IMR-90 (cell line): Measurements from ENCODE around the gene TRAF3. TPM values are rescaled to one million over a fixed set of nuclear protein-coding genes. Genes with fewer than 3 reads are reported as not detected.

Experiments
- ATAC-seq: fragments of 200-7000 bp; cut with Tn5 transposase; 2 replicates; pipeline ENCODE4 v1.9.1; 2020; ENCODE audit warnings: low read depth, mild to moderate bottlenecking, moderate library complexity
- BruUV-seq: library from RNA; stranded (reverse); fragments of 400-500 nt; replicated peaks from 2 replicates; lab custom pipeline; 2021; lab: Mats Ljungman, UMichigan
- CTCF ChIA-PET: fragments of 300-600 bp; formaldehyde crosslinking; extraction: SDS; loops from one replicate; lab custom pipeline; 2021; ENCODE audit warnings: antibody characterized with exemption; lab: Yijun Ruan, JAX
- POLR2A ChIA-PET: fragments of 300-600 bp; sonication (Branson Sonifier 250); formaldehyde crosslinking; loops from one replicate; lab custom pipeline; 2022; ENCODE audit warnings: antibody characterized with exemption; ENCODE audit not compliant: unreplicated experiment; lab: Charles Lee
- DNase-seq: peaks from one replicate; pipeline ENCODE4 v3.0.0; 2013
- H2AFZ ChIP-seq: replicated peaks from 2 replicates; pipeline ENCODE3; 2013; ENCODE audit warnings: low read length, mild to moderate bottlenecking; ENCODE audit not compliant: poor library complexity
- H2AK5ac ChIP-seq: 2 replicates; pipeline ENCODE4 v1.6.1; 2013; ENCODE audit warnings: low read depth, low read length, inconsistent platforms
- H2AK9ac ChIP-seq: replicated peaks from 2 replicates; pipeline ENCODE3; 2013; ENCODE audit warnings: mild to moderate bottlenecking, low read depth, low read length, moderate library complexity; ENCODE audit not compliant: poor library complexity
- H2BK120ac ChIP-seq: 2 replicates; pipeline ENCODE4 v1.6.1; 2013; ENCODE audit warnings: low read depth, low read length, inconsistent platforms
- H2BK15ac ChIP-seq: 3 replicates; pipeline ENCODE4 v1.6.1; 2013; ENCODE audit warnings: low read depth, low read length, inconsistent platforms
- H2BK20ac ChIP-seq: 2 replicates; pipeline ENCODE4 v1.6.1; 2013; ENCODE audit warnings: low read depth, mild to moderate bottlenecking, inconsistent platforms, low read length, moderate library complexity
- H2BK5ac ChIP-seq: 2 replicates; pipeline ENCODE4 v1.6.1; 2013; ENCODE audit warnings: mild to moderate bottlenecking, low read depth, low read length, inconsistent platforms; ENCODE audit not compliant: poor library complexity, severe bottlenecking
- H3K14ac ChIP-seq: replicated peaks from 2 replicates; pipeline ENCODE4 v1.6.1; 2013; ENCODE audit warnings: low read depth, low read length, inconsistent platforms
- H3K18ac ChIP-seq: 2 replicates; pipeline ENCODE4 v1.6.1; 2013; ENCODE audit warnings: low read depth, low read length, control low read depth
- H3K23ac ChIP-seq: 2 replicates; pipeline ENCODE4 v1.6.1; 2013; ENCODE audit warnings: low read depth, low read length, inconsistent platforms
- H3K27ac ChIP-seq: 2 replicates; pipeline ENCODE4 v1.5.1; 2013; ENCODE audit warnings: mild to moderate bottlenecking, control low read depth, low read length; ENCODE audit not compliant: insufficient read depth
- H3K27me3 ChIP-seq: 2 replicates; pipeline ENCODE4 v1.6.1; 2013; ENCODE audit warnings: low read length; ENCODE audit not compliant: control insufficient read depth, insufficient read depth
- H3K36me3 ChIP-seq: 2 replicates; pipeline ENCODE4 v1.6.1; 2013; ENCODE audit warnings: low read length, mixed read lengths; ENCODE audit not compliant: control insufficient read depth, insufficient read depth
- H3K4ac ChIP-seq: 2 replicates; pipeline ENCODE4 v1.6.1; 2013; ENCODE audit warnings: low read depth, low read length, inconsistent platforms
- H3K4me1 ChIP-seq: 2 replicates; pipeline ENCODE4 v1.6.1; 2013; ENCODE audit warnings: low read length, mixed read lengths; ENCODE audit not compliant: control insufficient read depth, insufficient read depth
- H3K4me2 ChIP-seq: 2 replicates; pipeline ENCODE4 v1.6.1; 2013; ENCODE audit warnings: low read depth, mild to moderate bottlenecking, control low read depth, low read length, moderate library complexity
- H3K4me3 ChIP-seq: 2 replicates; pipeline ENCODE4 v1.5.1; 2013; ENCODE audit warnings: low read depth, mild to moderate bottlenecking, control low read depth, low read length, moderate library complexity; ENCODE audit not compliant: insufficient read depth
- H3K56ac ChIP-seq: 2 replicates; pipeline ENCODE4 v1.6.1; 2013; ENCODE audit warnings: low read length, inconsistent platforms; ENCODE audit not compliant: insufficient read depth; ENCODE audit errors: extremely low read depth
- H3K79me1 ChIP-seq, 2 experiments: 2 replicates each; pipeline ENCODE4 v1.6.1; 2013; ENCODE audit warnings: low read length in 2 of 2, inconsistent platforms in 1 of 2, low read depth in 1 of 2
- H3K9ac ChIP-seq: 2 replicates; pipeline ENCODE4 v1.6.1; 2013; ENCODE audit warnings: low read depth, low read length, control low read depth
- H3K9me1 ChIP-seq: 2 replicates; pipeline ENCODE4 v1.6.1; 2013; ENCODE audit warnings: low read length, inconsistent platforms; ENCODE audit not compliant: insufficient read depth
- H3K9me3 ChIP-seq: 2 replicates; pipeline ENCODE4 v1.6.1; 2013; ENCODE audit warnings: low read length; ENCODE audit not compliant: control insufficient read depth, insufficient read depth
- H4K20me1 ChIP-seq: 2 replicates; pipeline ENCODE4 v1.6.1; 2013; ENCODE audit warnings: low read length, inconsistent platforms; ENCODE audit not compliant: insufficient read depth
- H4K5ac ChIP-seq: 2 replicates; pipeline ENCODE4 v1.6.1; 2013; ENCODE audit warnings: mild to moderate bottlenecking, low read depth, low read length, control low read depth
- H4K8ac ChIP-seq, 2 experiments: 2 replicates each; pipeline ENCODE4 v1.6.1; 2013; ENCODE audit warnings: low read depth in 2 of 2, low read length in 2 of 2, control low read depth in 1 of 2, inconsistent platforms in 1 of 2
- H4K91ac ChIP-seq: 2 replicates; pipeline ENCODE4 v1.6.1; 2013; ENCODE audit warnings: low read depth, low read length, inconsistent platforms; ENCODE audit not compliant: insufficient read depth
- BHLHE40 ChIP-seq: fragments of 150-350 bp; IDR thresholded peaks from 2 replicates; pipeline ENCODE4 v1.6.1; 2016; ENCODE audit warnings: mild to moderate bottlenecking, low read depth, low read length
- CEBPB ChIP-seq: IDR thresholded peaks from 2 replicates; pipeline ENCODE4 v1.6.1; 2012; ENCODE audit warnings: low read depth, low read length, improper control_type of control experiment
- CHD1 ChIP-seq: IDR thresholded peaks from 2 replicates; pipeline ENCODE4 v1.6.1; 2012; ENCODE audit warnings: low read depth, low read length, improper control_type of control experiment
- FOS ChIP-seq: fragments of 150-350 bp; IDR thresholded peaks from 2 replicates; pipeline ENCODE4 v1.6.1; 2016; ENCODE audit warnings: low read depth, low read length
- MAFK ChIP-seq: IDR thresholded peaks from 2 replicates; pipeline ENCODE4 v1.6.1; 2012; ENCODE audit warnings: low read depth, low read length, improper control_type of control experiment
- MAZ ChIP-seq: IDR thresholded peaks from 2 replicates; pipeline ENCODE4 v1.6.1; 2012; ENCODE audit warnings: low read depth, mild to moderate bottlenecking, low read length, improper control_type of control experiment, moderate library complexity, borderline replicate concordance
- MXI1 ChIP-seq: IDR thresholded peaks from 2 replicates; pipeline ENCODE4 v1.6.1; 2012; ENCODE audit warnings: low read depth, mild to moderate bottlenecking, low read length, moderate library complexity, borderline replicate concordance
- NFE2L2 ChIP-seq: fragments of 150-350 bp; IDR thresholded peaks from 2 replicates; pipeline ENCODE4 v1.6.1; 2016; ENCODE audit warnings: low read depth, mild to moderate bottlenecking, low read length
- POLR2A ChIP-seq: IDR thresholded peaks from 2 replicates; pipeline ENCODE4 v1.6.1; 2012; ENCODE audit warnings: mild to moderate bottlenecking, low read depth, low read length
- RAD21 ChIP-seq: IDR thresholded peaks from 2 replicates; pipeline ENCODE4 v1.6.1; 2012; ENCODE audit warnings: low read length, improper control_type of control experiment
- RCOR1 ChIP-seq: IDR thresholded peaks from 2 replicates; pipeline ENCODE4 v1.6.1; 2012; ENCODE audit warnings: mild to moderate bottlenecking, low read length, improper control_type of control experiment; ENCODE audit not compliant: insufficient replicate concordance
- RFX5 ChIP-seq: IDR thresholded peaks from 2 replicates; pipeline ENCODE4 v1.8.0; 2012; ENCODE audit warnings: low read depth, mild to moderate bottlenecking, low read length, moderate library complexity
- SMC3 ChIP-seq: fragments of 150-350 bp; IDR thresholded peaks from 2 replicates; pipeline ENCODE4 v1.6.1; 2016; ENCODE audit warnings: low read depth, mild to moderate bottlenecking, antibody characterized with exemption, low read length, moderate library complexity
- WGBS, 2 experiments: methylation state at CpG; one replicate each; pipeline versions ENCODE4 v1.1.5 to v1.1.7; 2013; ENCODE audit warnings: missing lambda C conversion rate in 2 of 2; ENCODE audit not compliant: insufficient read length in 1 of 2; ENCODE audit errors: extremely low coverage in 2 of 2; 5-methylcytosine and 5-hydroxymethylcytosine counted together
- dilution Hi-C: fragments of 300-500 bp; cut with HindIII; formaldehyde crosslinking; loops from one replicate; pipeline ENCODE4 v1.14.3; 2018; ENCODE audit warnings: low sequenced_read_pairs; ENCODE audit not compliant: unreplicated experiment
- in situ Hi-C: fragments of 300-500 bp; cut with MboI; formaldehyde crosslinking; loops from 3 replicates; pipeline ENCODE4 v1.14.3; 2019; ENCODE audit warnings: low sequenced_read_pairs, inconsistent platforms, mixed read lengths
- intact Hi-C: fragments of 100-400 bp; cut with micrococcal nuclease; formaldehyde crosslinking; loops from 2 replicates; pipeline ENCODE4 v1.10.0; 2022
- polyA plus RNA-seq, 3 experiments: library from polyadenylated mRNA; depleted of rRNA; stranded (reverse); fragments of >200 nt; gene quantifications; 2 replicates each; pipeline ENCODE4 v1.2.3, GENCODE V29; 2012; ENCODE audit warnings: low replicate concordance in 1 of 3
- total RNA-seq: library from RNA; depleted of rRNA; stranded (reverse); fragments of >200 nt; gene quantifications from 2 replicates; pipeline ENCODE4 v1.2.3, GENCODE V29; 2012
- TF ChIP-seq, protein P1 (sequence below): fragments of 150-350 bp; IDR thresholded peaks from 2 replicates; pipeline ENCODE4 v1.6.1; 2017; ENCODE audit warnings: mild to moderate bottlenecking, antibody characterized with exemption, low read length, low read depth
- TF ChIP-seq, protein P2 (sequence below): fragments of 150-350 bp; IDR thresholded peaks from 2 replicates; pipeline ENCODE4 v1.6.1; 2016; ENCODE audit warnings: low read depth, mild to moderate bottlenecking, low read length, moderate library complexity, borderline replicate concordance
- TF ChIP-seq, protein P3 (sequence below): conservative IDR thresholded peaks from 2 replicates; pipeline ENCODE4 v1.5.1; 2012; ENCODE audit warnings: mild to moderate bottlenecking, low read depth, low read length, improper control_type of control experiment

The TRAF3 gene
- total and polyA plus RNA-seq, 2 of the 4 experiments (the other 2 are of a cell fraction): 21.2 to 25.3 TPM

DNA sequence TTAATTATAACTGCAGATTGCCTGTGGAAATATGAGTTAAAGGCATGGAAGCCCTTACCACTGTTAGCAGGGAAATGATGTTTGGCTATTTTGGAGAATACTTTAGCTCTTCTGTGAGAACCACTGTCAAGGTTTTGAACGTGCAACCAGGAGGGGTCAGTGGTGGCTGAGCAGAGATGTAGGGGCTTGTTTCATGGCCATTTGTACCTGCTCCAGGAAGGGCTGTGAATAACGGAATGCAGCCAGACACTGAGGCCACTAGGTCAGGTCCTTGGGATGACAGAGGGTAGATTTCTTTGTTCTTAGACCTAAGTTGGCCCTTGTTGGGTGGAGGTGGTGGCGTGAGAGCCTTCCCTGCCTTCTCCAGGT is 8.3 kb downstream of the TRAF3 start:
- no peak overlapping the region for H4K91ac ChIP-seq
- H2BK15ac ChIP-seq: no peak overlapping the region
- TF ChIP-seq RAD21: no peak
- TF ChIP-seq, protein P1, sequence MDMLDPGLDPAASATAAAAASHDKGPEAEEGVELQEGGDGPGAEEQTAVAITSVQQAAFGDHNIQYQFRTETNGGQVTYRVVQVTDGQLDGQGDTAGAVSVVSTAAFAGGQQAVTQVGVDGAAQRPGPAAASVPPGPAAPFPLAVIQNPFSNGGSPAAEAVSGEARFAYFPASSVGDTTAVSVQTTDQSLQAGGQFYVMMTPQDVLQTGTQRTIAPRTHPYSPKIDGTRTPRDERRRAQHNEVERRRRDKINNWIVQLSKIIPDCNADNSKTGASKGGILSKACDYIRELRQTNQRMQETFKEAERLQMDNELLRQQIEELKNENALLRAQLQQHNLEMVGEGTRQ: no peak
- TF ChIP-seq MXI1: no peak
- TF ChIP-seq, protein P2, sequence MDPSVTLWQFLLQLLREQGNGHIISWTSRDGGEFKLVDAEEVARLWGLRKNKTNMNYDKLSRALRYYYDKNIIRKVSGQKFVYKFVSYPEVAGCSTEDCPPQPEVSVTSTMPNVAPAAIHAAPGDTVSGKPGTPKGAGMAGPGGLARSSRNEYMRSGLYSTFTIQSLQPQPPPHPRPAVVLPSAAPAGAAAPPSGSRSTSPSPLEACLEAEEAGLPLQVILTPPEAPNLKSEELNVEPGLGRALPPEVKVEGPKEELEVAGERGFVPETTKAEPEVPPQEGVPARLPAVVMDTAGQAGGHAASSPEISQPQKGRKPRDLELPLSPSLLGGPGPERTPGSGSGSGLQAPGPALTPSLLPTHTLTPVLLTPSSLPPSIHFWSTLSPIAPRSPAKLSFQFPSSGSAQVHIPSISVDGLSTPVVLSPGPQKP: no peak
- TF ChIP-seq FOS: no peak
- TF ChIP-seq SMC3: no peak
- TF ChIP-seq RFX5: no peak
- TF ChIP-seq RCOR1: no peak
- no peak for TF ChIP-seq NFE2L2
- TF ChIP-seq BHLHE40: no peak
- TF ChIP-seq, protein P3, sequence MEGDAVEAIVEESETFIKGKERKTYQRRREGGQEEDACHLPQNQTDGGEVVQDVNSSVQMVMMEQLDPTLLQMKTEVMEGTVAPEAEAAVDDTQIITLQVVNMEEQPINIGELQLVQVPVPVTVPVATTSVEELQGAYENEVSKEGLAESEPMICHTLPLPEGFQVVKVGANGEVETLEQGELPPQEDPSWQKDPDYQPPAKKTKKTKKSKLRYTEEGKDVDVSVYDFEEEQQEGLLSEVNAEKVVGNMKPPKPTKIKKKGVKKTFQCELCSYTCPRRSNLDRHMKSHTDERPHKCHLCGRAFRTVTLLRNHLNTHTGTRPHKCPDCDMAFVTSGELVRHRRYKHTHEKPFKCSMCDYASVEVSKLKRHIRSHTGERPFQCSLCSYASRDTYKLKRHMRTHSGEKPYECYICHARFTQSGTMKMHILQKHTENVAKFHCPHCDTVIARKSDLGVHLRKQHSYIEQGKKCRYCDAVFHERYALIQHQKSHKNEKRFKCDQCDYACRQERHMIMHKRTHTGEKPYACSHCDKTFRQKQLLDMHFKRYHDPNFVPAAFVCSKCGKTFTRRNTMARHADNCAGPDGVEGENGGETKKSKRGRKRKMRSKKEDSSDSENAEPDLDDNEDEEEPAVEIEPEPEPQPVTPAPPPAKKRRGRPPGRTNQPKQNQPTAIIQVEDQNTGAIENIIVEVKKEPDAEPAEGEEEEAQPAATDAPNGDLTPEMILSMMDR: no peak
- no peak for TF ChIP-seq CEBPB
- TF ChIP-seq MAFK: no peak
- no peak for TF ChIP-seq MAZ
- TF ChIP-seq POLR2A: no peak
- no peak for TF ChIP-seq CHD1
- ChIA-PET CTCF (interaction anchor here (0.6 kb wide), 1 partner anchor 12 kb away, joined by 6 read pairs; no protein-coding TSS in a partner anchor), POLR2A (no interaction called here)
- DNase-seq: no peak
- no peak overlapping the region for H3K4me2 ChIP-seq
- intact Hi-C loops (no loop called here), dilution Hi-C loops (no loop called here), in situ Hi-C loops (loop anchor here (10.0 kb wide), 1 partner anchor 109 kb away; no protein-coding TSS in a partner anchor)
- H2BK20ac ChIP-seq: no peak overlapping the region
- no TSS peak for BruUV-seq
- no peak overlapping the region for H3K18ac ChIP-seq
- peaks cover 11% of the 10 kb centered on the region for H3K4me1 ChIP-seq
- no peak overlapping the region for H3K27ac ChIP-seq
- WGBS, 2 experiments: 94% methylated on average over 2 of the region's 3 CpGs; no CpG with 5 or more reads in 1 of the 2 experiments
- no peak overlapping the region for H2AK9ac ChIP-seq
- H2AK5ac ChIP-seq: no peak overlapping the region
- no peak overlapping the region for H3K9ac ChIP-seq
- peaks cover 25% of the 10 kb centered on the region for H3K9me1 ChIP-seq
- no peak overlapping the region for H3K4me3 ChIP-seq
- no peak overlapping the region for H2AFZ ChIP-seq
- no peaks in the 10 kb centered on the region for H3K36me3 ChIP-seq
- no peaks in the 10 kb centered on the region for H3K9me3 ChIP-seq
- H4K8ac ChIP-seq: no peak overlapping the region
- no peak overlapping the region for H3K14ac ChIP-seq
- H3K27me3 ChIP-seq: no peaks in the 10 kb centered on the region
- no peak overlapping the region for H3K23ac ChIP-seq
- H2BK5ac ChIP-seq: no peak overlapping the region
- no peak overlapping the region for H4K5ac ChIP-seq
- H3K79me1 ChIP-seq: peaks cover 38 to 81% of the 10 kb centered on the region in 2 experiments
- H4K20me1 ChIP-seq: peaks cover 64% of the 10 kb centered on the region
- no peak overlapping the region for H3K56ac ChIP-seq
- no peak for ATAC-seq
- no peak overlapping the region for H2BK120ac ChIP-seq
- no peak overlapping the region for H3K4ac ChIP-seq
